ENCODE measurements around the gene ACP1.

ACP1 gene

GRCh38 chr2:234421-234820 is 30.3 kb upstream of the ACP1 start:
- no peaks in the 10 kb centered on the region for H3K27me3 ChIP-seq (ENCODE audit: control insufficient read depth, insufficient read depth, low read length)
- TF ChIP-seq CTCF (IDR thresholded peaks at IDR 0.05): no peak
- no peaks in the 10 kb centered on the region for H3K9me3 ChIP-seq (ENCODE audit: control insufficient read depth, low read length)
- no peak overlapping the region for H2AFZ ChIP-seq
- H3K4me2 ChIP-seq (ENCODE audit: low read length): no peak overlapping the region
- no peak overlapping the region for H3K27ac ChIP-seq
- H3K9ac ChIP-seq: no peak overlapping the region
- no peak overlapping the region for H3K4me3 ChIP-seq (ENCODE audit: low read depth, low read length)
- peaks cover 2% of the 10 kb centered on the region for H3K79me2 ChIP-seq
- no peaks in the 10 kb centered on the region for H3K4me1 ChIP-seq
- H3K36me3 ChIP-seq (ENCODE audit: control insufficient read depth, insufficient read depth, low read length): no peaks in the 10 kb centered on the region

- peaks cover 2% of the 10 kb centered on the region for H3K79me2 ChIP-seq
- no peaks in the 10 kb centered on the region for H3K4me1 ChIP-seq
- H3K9me3 ChIP-seq (ENCODE audit: control insufficient read depth, low read length): no peaks in the 10 kb centered on the region
- H3K4me3 ChIP-seq (ENCODE audit: low read depth, low read length): no peak overlapping the region
- H3K36me3 ChIP-seq (ENCODE audit: control insufficient read depth, insufficient read depth, low read length): no peaks in the 10 kb centered on the region
- no peak overlapping the region for H3K4me2 ChIP-seq (ENCODE audit: low read length)
- H3K27me3 ChIP-seq (ENCODE audit: control insufficient read depth, insufficient read depth, low read length): no peaks in the 10 kb centered on the region
- H2AFZ ChIP-seq: no peak overlapping the region
- TF ChIP-seq CTCF (IDR thresholded peaks at IDR 0.05): no peak
- no peak overlapping the region for H3K27ac ChIP-seq
- no peak overlapping the region for H3K9ac ChIP-seq
These were observed 27.7 kb upstream of the ACP1 start for GRCh38 chr2:236993-237539.

GRCh38 chr2:237878-238277 is 26.9 kb upstream of the ACP1 start:
- Histone ChIP-seq H3K36me3 (ENCODE audit: control insufficient read depth, insufficient read depth, low read length) (no peaks in the 10 kb centered on the region), H3K4me2 (ENCODE audit: low read length) (no peak overlapping the region), H3K27me3 (ENCODE audit: control insufficient read depth, insufficient read depth, low read length) (no peaks in the 10 kb centered on the region), H3K9me3 (ENCODE audit: control insufficient read depth, low read length) (no peaks in the 10 kb centered on the region), H3K4me3 (ENCODE audit: low read depth, low read length) (no peak overlapping the region), H3K27ac (no peak overlapping the region), H3K79me2 (peaks cover 2% of the 10 kb centered on the region), H3K9ac (no peak overlapping the region), H2AFZ (no peak overlapping the region), H3K4me1 (no peaks in the 10 kb centered on the region)
- no peak for TF ChIP-seq CTCF (IDR thresholded peaks at IDR 0.05)

GRCh38 chr2:238431-238830 is 26.3 kb upstream of the ACP1 start:
- Histone ChIP-seq H3K79me2 (peaks cover 2% of the 10 kb centered on the region), H3K36me3 (ENCODE audit: control insufficient read depth, insufficient read depth, low read length) (no peaks in the 10 kb centered on the region), H3K4me3 (ENCODE audit: low read depth, low read length) (no peak overlapping the region), H3K9ac (no peak overlapping the region), H3K27ac (no peak overlapping the region), H3K27me3 (ENCODE audit: control insufficient read depth, insufficient read depth, low read length) (no peaks in the 10 kb centered on the region), H3K9me3 (ENCODE audit: control insufficient read depth, low read length) (no peaks in the 10 kb centered on the region), H3K4me2 (ENCODE audit: low read length) (no peak overlapping the region), H3K4me1 (no peaks in the 10 kb centered on the region), H2AFZ (no peak overlapping the region)
- TF ChIP-seq CTCF (IDR thresholded peaks at IDR 0.05): no peak

GRCh38 chr2:238869-239268 is 25.9 kb upstream of the ACP1 start:
- H3K4me3 ChIP-seq (ENCODE audit: low read depth, low read length): no peak overlapping the region
- H3K79me2 ChIP-seq: peaks cover 2% of the 10 kb centered on the region
- no peaks in the 10 kb centered on the region for H3K4me1 ChIP-seq
- H3K27me3 ChIP-seq (ENCODE audit: control insufficient read depth, insufficient read depth, low read length): no peaks in the 10 kb centered on the region
- no peak for TF ChIP-seq CTCF (IDR thresholded peaks at IDR 0.05)
- H3K9me3 ChIP-seq (ENCODE audit: control insufficient read depth, low read length): no peaks in the 10 kb centered on the region
- H3K27ac ChIP-seq: no peak overlapping the region
- no peaks in the 10 kb centered on the region for H3K36me3 ChIP-seq (ENCODE audit: control insufficient read depth, insufficient read depth, low read length)
- no peak overlapping the region for H2AFZ ChIP-seq
- no peak overlapping the region for H3K9ac ChIP-seq
- no peak overlapping the region for H3K4me2 ChIP-seq (ENCODE audit: low read length)
